CD4-positive, alpha-beta memory T cell (primary cell): ENCODE measurements around the gene ZC3H15. TPM values are rescaled to one million over a fixed set of nuclear protein-coding genes. Genes with fewer than 3 reads are reported as not detected.

Experiments used
- CTCF ChIA-PET: fragments of 350-600 bp; sonication (Branson Sonifier 250); formaldehyde crosslinking; loops from one replicate; lab custom pipeline; 2021; ENCODE audit warnings: inconsistent platforms; ENCODE audit not compliant: partially characterized antibody; lab: Charles Lee
- POLR2A ChIA-PET: fragments of 350-600 bp; sonication (Branson Sonifier 250); formaldehyde crosslinking; loops from one replicate; lab custom pipeline; 2021; ENCODE audit not compliant: partially characterized antibody; lab: Charles Lee
- DNase-seq, 5 donors: peaks; one replicate each; pipeline versions ENCODE4 v3.0.0 to v3.0.0-alpha.2; 2020 to 2022; ENCODE audit warnings: mixed read lengths in 1 of 5
- H3K27ac ChIP-seq: one replicate; pipeline ENCODE4 v1.7.0; 2013; ENCODE audit warnings: low read depth, low read length
- H3K27me3 ChIP-seq: 2 replicates; pipeline ENCODE4 v1.7.0; 2013; ENCODE audit warnings: mild to moderate bottlenecking, low read length, moderate library complexity; ENCODE audit not compliant: insufficient read depth
- H3K36me3 ChIP-seq: 2 replicates; pipeline ENCODE4 v1.7.0; 2013; ENCODE audit warnings: mild to moderate bottlenecking, low read length, moderate library complexity; ENCODE audit not compliant: insufficient read depth
- H3K4me1 ChIP-seq: 2 replicates; pipeline ENCODE4 v1.7.0; 2013; ENCODE audit warnings: mild to moderate bottlenecking, low read length, moderate library complexity; ENCODE audit not compliant: insufficient read depth
- H3K4me3 ChIP-seq, 2 donors: one replicate each; pipeline ENCODE4 v1.7.0; 2013; ENCODE audit warnings: low read length in 2 of 2, mild to moderate bottlenecking in 1 of 2
- H3K9me3 ChIP-seq, 2 donors: one replicate each; pipeline ENCODE4 v1.7.0; 2013; ENCODE audit warnings: low read length in 2 of 2, control low read depth in 1 of 2; ENCODE audit not compliant: control insufficient read depth in 1 of 2
- H3K27ac Mint-ChIP-seq, 7 donors: one replicate each; pipeline ENCODE4 v1.8.0; 2020 to 2021; ENCODE audit warnings: mixed read lengths in 7 of 7, mild to moderate bottlenecking in 6 of 7, inconsistent platforms in 3 of 7, moderate library complexity in 3 of 7
- H3K27me3 Mint-ChIP-seq, 2 donors: one replicate each; pipeline ENCODE4 v1.8.0; 2020 to 2021; ENCODE audit warnings: mixed read lengths in 2 of 2
- H3K36me3 Mint-ChIP-seq, 2 donors: one replicate each; pipeline ENCODE4 v1.8.0; 2020 to 2021; ENCODE audit warnings: mixed read lengths in 2 of 2, inconsistent platforms in 1 of 2, mild to moderate bottlenecking in 1 of 2
- H3K4me1 Mint-ChIP-seq, 4 donors: one replicate each; pipeline ENCODE4 v1.8.0; 2020 to 2021; ENCODE audit warnings: mixed read lengths in 4 of 4, mild to moderate bottlenecking in 1 of 4
- H3K4me3 Mint-ChIP-seq, 8 donors: one replicate each; pipeline ENCODE4 v1.8.0; 2020 to 2021; ENCODE audit warnings: mixed read lengths in 8 of 8, mild to moderate bottlenecking in 7 of 8, moderate library complexity in 6 of 8, inconsistent platforms in 3 of 8
- H3K9me3 Mint-ChIP-seq, 8 donors: one replicate each; pipeline ENCODE4 v1.8.0; 2020 to 2021; ENCODE audit warnings: mixed read lengths in 8 of 8, mild to moderate bottlenecking in 5 of 8, inconsistent platforms in 3 of 8, moderate library complexity in 1 of 8
- intact Hi-C: fragments of 100-400 bp; cut with micrococcal nuclease; formaldehyde crosslinking; loops from one replicate; pipeline ENCODE4 v1.15.1; 2023
- polyA plus RNA-seq, 2 donors: library from polyadenylated mRNA; unstranded; fragments of 300-500 nt; fragmentation: Illumina TruSeq; gene quantifications; one replicate each; pipeline ENCODE4 v1.2.3, GENCODE V29; 2021
- total RNA-seq, 2 experiments: library from RNA; stranded (reverse); gene quantifications; one replicate each; pipeline ENCODE4 v1.2.3, GENCODE V29; 2021

ZC3H15 gene
- total and polyA plus RNA-seq, 4 experiments from 2014 or later, result 53.5 to 73.4 (median 65.6) TPM

GRCh38 chr2:186546846-186547245 lies 60.8 kb downstream of the ZC3H15 start:
- H3K4me1 Mint-ChIP-seq, result no peaks in the 10 kb centered on the region
- intact Hi-C loops, result no loop called here
- H3K9me3 Mint-ChIP-seq, result no peaks in the 10 kb centered on the region
- H3K27ac ChIP-seq, result no peak overlapping the region
- H3K9me3 ChIP-seq, result no peaks in the 10 kb centered on the region
- no peak overlapping the region for H3K4me3 Mint-ChIP-seq
- no peak overlapping the region for H3K4me3 ChIP-seq
- H3K4me1 ChIP-seq, result no peaks in the 10 kb centered on the region
- peaks cover 0 to 3% of the 10 kb centered on the region in 2 donors for H3K27me3 Mint-ChIP-seq
- DNase-seq, result no peak
- ChIA-PET POLR2A (no interaction called here), CTCF (no interaction called here)
- peaks cover 5% of the 10 kb centered on the region for H3K27me3 ChIP-seq
- H3K27ac Mint-ChIP-seq, result no peak overlapping the region
- no peaks in the 10 kb centered on the region for H3K36me3 ChIP-seq
- peaks cover 0 to 4% of the 10 kb centered on the region in 2 donors for H3K36me3 Mint-ChIP-seq

GRCh38 chr2:186551323-186552050 lies 65.4 kb downstream of the ZC3H15 start:
- DNase-seq, result no peak
- ChIA-PET POLR2A (no interaction called here), CTCF (no interaction called here)
- no peak overlapping the region for H3K27ac Mint-ChIP-seq
- H3K4me1 Mint-ChIP-seq, result no peaks in the 10 kb centered on the region
- no peaks in the 10 kb centered on the region for H3K9me3 ChIP-seq
- H3K4me3 Mint-ChIP-seq, result no peak overlapping the region
- peaks cover 5% of the 10 kb centered on the region for H3K27me3 ChIP-seq
- H3K9me3 Mint-ChIP-seq, result no peaks in the 10 kb centered on the region
- peaks cover 0 to 3% of the 10 kb centered on the region in 2 donors for H3K27me3 Mint-ChIP-seq
- H3K4me3 ChIP-seq, result no peak overlapping the region
- H3K36me3 Mint-ChIP-seq, result peaks cover 0 to 4% of the 10 kb centered on the region in 2 donors
- H3K36me3 ChIP-seq, result no peaks in the 10 kb centered on the region
- no peaks in the 10 kb centered on the region for H3K4me1 ChIP-seq
- no peak overlapping the region for H3K27ac ChIP-seq
- intact Hi-C loops, result no loop called here

- Histone ChIP-seq H3K4me1 (no peaks in the 10 kb centered on the region), H3K27ac (no peak overlapping the region), H3K36me3 (no peaks in the 10 kb centered on the region), H3K9me3 (no peaks in the 10 kb centered on the region), H3K4me3 (no peak overlapping the region), H3K27me3 (peaks cover 5% of the 10 kb centered on the region)
- peaks cover 0 to 4% of the 10 kb centered on the region in 2 donors for H3K36me3 Mint-ChIP-seq
- no peak overlapping the region for H3K27ac Mint-ChIP-seq
- POLR2A ChIA-PET, result no interaction called here
- no peak overlapping the region for H3K4me3 Mint-ChIP-seq
- H3K9me3 Mint-ChIP-seq, result no peaks in the 10 kb centered on the region
- no peaks in the 10 kb centered on the region for H3K4me1 Mint-ChIP-seq
- intact Hi-C loops, result no loop called here
- peaks cover 0 to 3% of the 10 kb centered on the region in 2 donors for H3K27me3 Mint-ChIP-seq
- DNase-seq, result no peak
- CTCF ChIA-PET, result interaction anchor here (1.3 kb wide), 1 partner anchor 87 kb away, joined by 3 read pairs; no protein-coding TSS in a partner anchor
Measured at GRCh38 chr2:186554429-186554828, 68.4 kb downstream of the ZC3H15 start.

- Histone ChIP-seq H3K36me3 (no peaks in the 10 kb centered on the region), H3K4me3 (no peak overlapping the region), H3K4me1 (no peaks in the 10 kb centered on the region), H3K27me3 (peaks cover under 1% of the 10 kb centered on the region), H3K9me3 (no peaks in the 10 kb centered on the region), H3K27ac (no peak overlapping the region)
- intact Hi-C loops, result no loop called here
- DNase-seq, result no peak
- ChIA-PET CTCF (interaction anchor here (1.3 kb wide), 1 partner anchor 87 kb away, joined by 3 read pairs; no protein-coding TSS in a partner anchor), POLR2A (no interaction called here)
- Mint-ChIP-seq H3K4me1 (no peaks in the 10 kb centered on the region), H3K4me3 (no peak overlapping the region), H3K9me3 (no peaks in the 10 kb centered on the region), H3K36me3 (peaks cover 0 to 3% of the 10 kb centered on the region in 2 donors), H3K27ac (no peak overlapping the region), H3K27me3 (peaks cover 0 to 3% of the 10 kb centered on the region in 2 donors)
Measured at GRCh38 chr2:186554850-186555671, 69.0 kb downstream of the ZC3H15 start.

- intact Hi-C loops, result no loop called here
- peaks cover 3 to 4% of the 10 kb centered on the region in 2 donors for H3K27me3 Mint-ChIP-seq
Measured at GRCh38 chr2:186558512-186559276, 72.6 kb downstream of the ZC3H15 start.

More at GRCh38 chr2:186558512-186559276, 72.6 kb downstream of the ZC3H15 start:
- Histone ChIP-seq H3K9me3 (no peaks in the 10 kb centered on the region), H3K4me1 (no peaks in the 10 kb centered on the region), H3K36me3 (no peaks in the 10 kb centered on the region), H3K4me3 (no peak overlapping the region), H3K27me3 (no peaks in the 10 kb centered on the region), H3K27ac (no peak overlapping the region)
- Mint-ChIP-seq H3K4me3 (no peak overlapping the region), H3K36me3 (no peaks in the 10 kb centered on the region), H3K9me3 (peaks cover 0 to 4% (median 0%) of the 10 kb centered on the region in 8 donors), H3K27ac (no peak overlapping the region), H3K4me1 (no peaks in the 10 kb centered on the region)
- DNase-seq, result no peak
- ChIA-PET POLR2A (no interaction called here), CTCF (interaction anchor here (0.9 kb wide), 1 partner anchor 83 kb away, joined by 3 read pairs; no protein-coding TSS in a partner anchor)
